ENCODE data around the gene ST8SIA1. TPM values are rescaled to one million over a fixed set of nuclear protein-coding genes. Genes with fewer than 3 reads are reported as not detected.

The ST8SIA1 gene
- total and polyA plus RNA-seq, 2 of the 8 experiments (the other 6 are each of a cell fraction or from before 2014, with no cell fraction given), result 1.9 to 4.4 TPM

- no peak overlapping the region for H3K9ac ChIP-seq (replicated peaks in 1 of 4; ENCODE audit: extremely low read depth in 1 of 4, low read depth in 3 of 4, low read length in 3 of 4)
- ChIA-PET POLR2A (ENCODE audit: partially characterized antibody) (no interaction called here), CTCF (ENCODE audit: partially characterized antibody) (interaction anchor here (1.5 kb wide), 1 partner anchor 12 kb away, joined by 6 read pairs; no protein-coding TSS in a partner anchor)
- H4K5ac ChIP-seq (ENCODE audit: insufficient read length, low read depth, low read length), result no peak overlapping the region
- H3K4me3 ChIP-seq (ENCODE audit: extremely low read depth in 1 of 4, insufficient read depth in 2 of 4, low read depth in 3 of 4, low read length in 4 of 4), result no peak overlapping the region
- H2BK120ac ChIP-seq (replicated peaks; ENCODE audit: low read depth, low read length), result no peak overlapping the region
- DNase-seq (ENCODE audit: low read depth in 1 of 2, low spot score in 2 of 2) (no peak), FAIRE-seq (no peak)
- H4K20me1 ChIP-seq (replicated peaks in 1 of 2; ENCODE audit: control insufficient read depth in 1 of 2, insufficient read depth in 2 of 2, low read length in 2 of 2), result no peaks in the 10 kb centered on the region
- H3K18ac ChIP-seq (ENCODE audit: extremely low read depth, low read length), result no peak overlapping the region
- no peak overlapping the region for H2BK12ac ChIP-seq (ENCODE audit: low read depth, low read length)
- no peak overlapping the region for H2BK5ac ChIP-seq (ENCODE audit: low read depth, low read length)
- no peak overlapping the region for H3K4me2 ChIP-seq (ENCODE audit: insufficient read depth in 1 of 2, low read depth in 2 of 2, low read length in 2 of 2)
- no peaks in the 10 kb centered on the region for H3K36me3 ChIP-seq (ENCODE audit: control insufficient read depth in 2 of 4, insufficient read depth in 4 of 4, low read length in 3 of 4)
- no peaks in the 10 kb centered on the region for H3K27me3 ChIP-seq (replicated peaks in 1 of 4; ENCODE audit: control insufficient read depth in 3 of 4, extremely low read depth in 1 of 4, insufficient read depth in 3 of 4, low read length in 3 of 4)
- no peak overlapping the region for H3K27ac ChIP-seq (ENCODE audit: low read depth, low read length)
- H3K56ac ChIP-seq (replicated peaks; ENCODE audit: insufficient read length, low read depth, low read length), result no peak overlapping the region
- no peaks in the 10 kb centered on the region for H3K23me2 ChIP-seq (ENCODE audit: low read depth, low read length)
- no peak overlapping the region for H3K4ac ChIP-seq (replicated peaks; ENCODE audit: insufficient read length, low read depth, low read length)
- no peak overlapping the region for H3K14ac ChIP-seq (ENCODE audit: insufficient read length)
- no peaks in the 10 kb centered on the region for H3K4me1 ChIP-seq (replicated peaks in 1 of 4; ENCODE audit: control insufficient read depth in 3 of 4, insufficient read depth in 4 of 4, low read length in 3 of 4)
- no peaks in the 10 kb centered on the region for H3K9me3 ChIP-seq (ENCODE audit: insufficient read depth in 2 of 2, low read depth in 1 of 2, low read length in 1 of 2)
- no peak overlapping the region for H2BK20ac ChIP-seq (ENCODE audit: low read length)
- no peaks in the 10 kb centered on the region for H3K79me2 ChIP-seq (ENCODE audit: control insufficient read depth in 1 of 2, insufficient read depth in 2 of 2, low read length in 2 of 2)
- H4K8ac ChIP-seq (ENCODE audit: extremely low read depth, insufficient read depth, low read length), result no peak overlapping the region
- H4K91ac ChIP-seq (replicated peaks; ENCODE audit: insufficient read length, low read length), result no peak overlapping the region
- no peak overlapping the region for H2BK15ac ChIP-seq (ENCODE audit: low read length)
- no peak overlapping the region for H3K23ac ChIP-seq (ENCODE audit: insufficient read length)
- no peak overlapping the region for H2AFZ ChIP-seq (ENCODE audit: low read length)
- H3K79me1 ChIP-seq (ENCODE audit: low read depth, low read length), result no peaks in the 10 kb centered on the region
- 83% methylated on average over 2 of the region's 2 CpGs; no CpG with 5 or more reads in 1 of the 2 experiments for WGBS, 2 experiments (ENCODE audit: extremely low coverage in 1 of 2, insufficient coverage in 1 of 2, insufficient read length in 1 of 2, insufficient replicate concordance in 2 of 2, low coverage in 1 of 2, low lambda C conversion rate in 2 of 2, missing lambda C conversion rate in 1 of 2)
- H2AK5ac ChIP-seq (ENCODE audit: low read depth, low read length), result no peak overlapping the region
- no peak for TF ChIP-seq TAF1 (IDR thresholded peaks at IDR 0.05; ENCODE audit: low read depth, low read length)
- no peak for TF ChIP-seq POLR2AphosphoS5 (IDR thresholded peaks at IDR 0.05; ENCODE audit: low read depth, low read length)
- no peak for TF ChIP-seq RAD21 (IDR thresholded peaks at IDR 0.05 in 1 of 2, conservative IDR thresholded peaks at IDR 0.05 in 1 of 2; ENCODE audit: low read depth in 2 of 2, low read length in 2 of 2)
- TF ChIP-seq SP2 (IDR thresholded peaks at IDR 0.05; ENCODE audit: low read length), result no peak
- TF ChIP-seq BRCA1 (IDR thresholded peaks at IDR 0.05; ENCODE audit: low read depth, low read length), result no peak
- no peak for TF ChIP-seq CHD2 (IDR thresholded peaks at IDR 0.05; ENCODE audit: low read length)
- TF ChIP-seq BCL11A (IDR thresholded peaks at IDR 0.05; ENCODE audit: low read depth in 2 of 2, low read length in 2 of 2), result no peak
- TF ChIP-seq MAFK (IDR thresholded peaks at IDR 0.05; ENCODE audit: low read depth, low read length), result no peak
- TF ChIP-seq RXRA (IDR thresholded peaks at IDR 0.05; ENCODE audit: insufficient read depth, low read depth, low read length), result no peak
- TF ChIP-seq NANOG (IDR thresholded peaks at IDR 0.05; ENCODE audit: insufficient read depth, low read depth, low read length, poor library complexity, severe bottlenecking), result no peak
- no peak for TF ChIP-seq CTBP2 (IDR thresholded peaks at IDR 0.05; ENCODE audit: borderline replicate concordance, insufficient read depth, insufficient read length, low read length)
- TF ChIP-seq GTF2F1 (IDR thresholded peaks at IDR 0.05; ENCODE audit: borderline replicate concordance, low read depth, low read length), result no peak
- no peak for TF ChIP-seq CREB1 (IDR thresholded peaks at IDR 0.05)
These were observed 23.8 kb downstream of the ST8SIA1 start for GRCh38 chr12:22310709-22311108.
